Neural cell (in vitro differentiated cells): Measurements from ENCODE around the gene CADM4.

Experiments used
- CTCF ChIP-seq: fragments of 450-650 bp; IDR thresholded peaks from 2 replicates; pipeline ENCODE4 v1.5.1; 2014; ENCODE audit warnings: antibody characterized with exemption, mild to moderate bottlenecking, moderate library complexity; ENCODE audit not compliant: poor library complexity, severe bottlenecking
- EP300 ChIP-seq: fragments of 450-650 bp; conservative IDR thresholded peaks from 2 replicates; pipeline ENCODE4 v1.6.1; 2014; ENCODE audit warnings: antibody characterized with exemption, mild to moderate bottlenecking, moderate library complexity; ENCODE audit not compliant: poor library complexity, severe bottlenecking
- EZH2 ChIP-seq: fragments of 200-600, 300-800 bp; shearing (Covaris generic), sonication (generic); IDR thresholded peaks from 2 replicates; pipeline ENCODE4 v1.6.1; 2014; ENCODE audit warnings: antibody characterized with exemption, low read length, borderline replicate concordance, mild to moderate bottlenecking; ENCODE audit not compliant: insufficient read depth, poor library complexity, severe bottlenecking
- POLR2AphosphoS5 ChIP-seq: IDR thresholded peaks from 2 replicates; pipeline ENCODE4 v1.6.1; 2012

- TF ChIP-seq CTCF (peak; percentile 73), EZH2 (no peak), POLR2AphosphoS5 (no peak), EP300 (no peak)
These were observed 12.3 kb upstream of the CADM4 start for GRCh38 chr19:43651758-43652545.
